HG02943 (cell line): ENCODE results near the gene SNAP25.

Experiments used
- ATAC-seq: cut with Tn5 transposase; IDR thresholded peaks from one replicate; pipeline ENCODE4 v1.9.1; 2021; ENCODE audit warnings: mild to moderate bottlenecking, low read depth, moderate library complexity; ENCODE audit not compliant: unreplicated experiment

The SNAP25 gene

DNA sequence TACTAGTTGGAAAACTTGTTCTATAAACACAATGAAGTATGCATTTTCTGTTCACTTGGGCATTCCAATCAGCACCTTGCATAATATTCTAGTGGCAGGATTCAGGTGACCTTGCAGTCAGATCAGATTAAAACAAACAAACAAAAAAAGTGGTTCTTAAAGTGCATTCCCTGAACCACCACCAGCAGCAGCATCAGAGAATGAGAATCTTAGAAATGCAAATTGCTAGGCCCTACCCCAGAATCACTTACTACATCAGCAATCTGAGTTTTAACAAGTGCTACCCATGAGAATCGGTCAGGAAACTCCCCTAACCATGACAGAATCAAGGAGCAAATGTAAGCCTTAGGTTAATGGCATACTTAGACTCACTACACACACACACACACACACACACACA is 41.7 kb downstream of the SNAP25 start:
- ATAC-seq, result no peak

GRCh38 chr20:10261702-10262101 is 43.1 kb downstream of the SNAP25 start:
- no peak for ATAC-seq

DNA sequence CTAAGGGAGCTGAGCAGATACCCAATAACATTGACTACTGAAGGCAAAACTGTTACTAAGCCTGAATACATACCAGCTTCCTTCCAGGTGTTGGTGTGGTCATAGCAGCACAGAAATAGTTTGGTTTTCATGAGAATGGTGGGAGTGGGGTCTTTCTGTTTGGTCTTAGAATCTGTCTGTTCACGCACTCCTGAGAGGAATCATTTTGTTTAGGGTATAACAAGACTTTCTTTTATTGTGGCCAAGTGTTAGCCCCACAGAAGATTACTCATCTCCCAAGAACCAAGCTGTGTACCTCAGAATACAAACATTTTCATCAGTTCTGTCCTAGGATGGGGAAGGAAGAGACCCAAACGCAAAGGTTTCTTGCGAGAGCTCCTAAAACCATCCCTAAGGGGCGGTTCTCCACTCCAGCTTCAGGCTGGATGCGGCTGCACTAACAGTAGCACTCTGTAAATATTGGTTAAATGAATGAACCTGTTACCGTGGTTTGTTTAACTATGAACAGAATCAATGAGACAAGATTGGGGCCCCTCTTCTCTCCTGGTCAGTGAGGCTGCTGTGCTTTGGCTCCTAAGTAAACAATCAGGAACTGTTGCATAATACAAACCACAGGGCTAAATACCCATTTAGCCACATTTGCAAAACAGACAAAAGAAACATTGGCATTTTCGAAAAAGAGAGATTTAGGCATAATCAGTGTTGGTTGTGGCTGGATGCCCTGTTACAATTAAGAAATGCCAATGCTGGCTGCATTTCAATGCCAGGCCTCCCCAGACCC is 44.9 kb downstream of the SNAP25 start:
- no peak for ATAC-seq

GRCh38 chr20:10264166-10264558 is 45.5 kb downstream of the SNAP25 start:
- no peak for ATAC-seq

- no peak for ATAC-seq
Measured at GRCh38 chr20:10268636-10269035, 50.0 kb downstream of the SNAP25 start.

GRCh38 chr20:10270630-10271029 is 52.0 kb downstream of the SNAP25 start:
- ATAC-seq, result no peak

DNA sequence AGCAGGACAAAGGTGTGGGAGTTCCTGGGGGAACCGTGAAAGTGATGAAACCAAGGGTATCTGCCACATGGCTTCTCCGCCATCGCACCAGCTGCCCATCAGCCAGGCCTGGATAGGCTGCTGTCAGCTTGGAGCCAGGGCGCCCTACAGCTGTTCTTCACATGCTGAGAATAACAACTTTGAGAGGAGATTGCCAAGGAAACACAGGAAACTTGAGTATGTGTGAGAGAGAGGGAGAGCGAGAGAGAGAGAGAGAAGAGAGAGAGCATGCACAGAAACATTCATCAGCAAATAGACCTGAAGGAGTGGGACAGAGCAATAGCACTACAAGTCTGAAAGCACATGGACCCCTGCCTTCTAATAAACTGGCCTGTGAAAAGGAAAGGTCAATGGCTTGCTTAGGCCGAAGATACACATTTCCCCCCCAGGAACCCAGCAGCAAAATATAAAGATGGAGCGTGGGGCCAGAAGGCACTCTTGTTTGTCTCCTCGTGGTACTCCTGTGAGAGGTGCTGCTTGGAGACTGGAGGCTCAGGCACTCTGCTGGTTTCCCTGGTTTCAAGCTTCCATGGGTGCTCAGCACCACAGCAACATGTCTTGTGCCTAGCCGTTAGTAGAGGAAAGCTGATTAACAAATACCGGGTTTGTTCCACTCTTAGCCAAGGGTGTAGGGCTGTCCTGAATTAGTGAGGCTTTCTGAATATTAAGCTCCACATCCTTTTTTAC is 53.0 kb downstream of the SNAP25 start:
- no peak for ATAC-seq

DNA sequence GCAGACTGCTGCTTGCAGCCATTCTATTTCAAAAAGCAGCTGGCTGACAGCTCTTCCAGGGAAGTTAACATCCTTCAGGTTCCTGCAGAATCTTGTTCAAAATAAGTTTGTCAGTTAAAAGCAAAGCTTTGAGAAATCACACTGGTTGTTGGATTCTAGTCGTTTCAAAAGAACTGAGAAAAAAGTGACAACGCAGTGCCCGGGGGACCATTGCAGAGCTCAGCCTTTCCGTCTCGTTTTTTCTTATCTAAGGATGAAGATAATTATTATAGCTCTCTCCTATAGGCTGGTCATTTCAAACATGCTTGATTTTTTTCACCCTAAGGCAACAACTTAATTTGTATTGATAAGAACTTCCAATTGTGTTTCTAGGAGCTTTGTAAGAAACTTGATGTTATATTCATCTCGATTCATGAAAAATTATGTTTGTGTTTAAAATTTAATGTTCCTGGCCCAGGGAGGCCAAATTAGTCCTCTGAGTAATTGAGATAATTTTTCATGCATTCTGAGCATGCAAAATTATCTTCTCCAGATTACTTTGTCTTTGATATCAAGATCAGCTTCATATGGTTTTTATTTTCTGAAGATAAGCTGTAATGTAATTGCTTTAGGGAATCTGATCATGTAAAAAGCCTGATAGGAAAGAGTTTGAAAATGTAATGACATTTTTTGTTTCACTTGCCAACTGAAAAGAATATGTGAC is 58.4 kb downstream of the SNAP25 start:
- ATAC-seq, result no peak

GRCh38 chr20:10277616-10278015 is 59.0 kb downstream of the SNAP25 start:
- ATAC-seq, result no peak

GRCh38 chr20:10278412-10278811 is 59.8 kb downstream of the SNAP25 start:
- no peak for ATAC-seq

DNA sequence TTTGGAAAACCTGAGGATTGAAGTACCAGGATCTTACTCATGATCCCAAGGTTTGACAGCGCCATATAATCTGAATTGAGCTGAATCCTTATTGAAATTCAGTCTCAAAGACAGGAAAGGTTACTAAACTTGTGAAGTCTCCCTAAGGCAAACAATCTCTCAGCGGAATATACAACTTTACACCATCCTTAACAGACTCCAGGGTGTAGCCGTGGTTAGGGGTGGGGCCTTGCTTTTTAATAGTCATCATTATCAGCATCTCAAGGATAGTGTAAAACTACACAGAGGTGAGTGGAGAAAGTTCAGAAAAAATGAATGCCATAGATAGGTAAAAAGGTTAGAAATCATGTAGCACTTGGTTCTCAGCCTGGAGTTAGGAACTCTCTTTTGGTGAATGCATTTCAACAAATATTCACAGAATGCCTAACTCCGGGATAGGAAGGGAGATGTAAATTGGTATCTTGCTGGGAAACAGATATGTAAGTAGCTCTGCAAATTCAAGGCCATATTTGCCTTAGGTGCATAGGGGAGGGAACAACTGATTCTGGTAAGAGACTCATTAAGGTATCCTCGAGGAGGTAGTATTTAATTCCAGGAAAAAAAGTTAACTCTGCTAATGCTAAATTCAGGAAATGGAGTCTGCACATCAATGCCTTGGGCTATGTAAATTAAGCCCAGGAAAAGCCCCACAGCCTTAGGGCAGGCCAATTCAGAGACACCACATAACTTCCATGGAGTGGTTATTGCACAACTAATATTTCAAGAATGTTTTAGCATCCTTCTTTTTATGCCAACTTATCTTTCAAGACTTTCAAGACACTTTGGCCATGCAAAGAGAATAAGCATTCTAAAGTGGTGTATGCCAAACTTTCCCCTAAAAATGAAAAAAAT is 61.6 kb downstream of the SNAP25 start:
- ATAC-seq, result no peak

GRCh38 chr20:10281911-10282310 is 63.3 kb downstream of the SNAP25 start:
- ATAC-seq, result no peak

- ATAC-seq, result no peak
Measured at GRCh38 chr20:10282979-10283456, 64.4 kb downstream of the SNAP25 start.

- ATAC-seq, result no peak
Measured at GRCh38 chr20:10286356-10286755, 67.7 kb downstream of the SNAP25 start.

- no peak for ATAC-seq
Measured at GRCh38 chr20:10288421-10288820, 69.8 kb downstream of the SNAP25 start.

DNA sequence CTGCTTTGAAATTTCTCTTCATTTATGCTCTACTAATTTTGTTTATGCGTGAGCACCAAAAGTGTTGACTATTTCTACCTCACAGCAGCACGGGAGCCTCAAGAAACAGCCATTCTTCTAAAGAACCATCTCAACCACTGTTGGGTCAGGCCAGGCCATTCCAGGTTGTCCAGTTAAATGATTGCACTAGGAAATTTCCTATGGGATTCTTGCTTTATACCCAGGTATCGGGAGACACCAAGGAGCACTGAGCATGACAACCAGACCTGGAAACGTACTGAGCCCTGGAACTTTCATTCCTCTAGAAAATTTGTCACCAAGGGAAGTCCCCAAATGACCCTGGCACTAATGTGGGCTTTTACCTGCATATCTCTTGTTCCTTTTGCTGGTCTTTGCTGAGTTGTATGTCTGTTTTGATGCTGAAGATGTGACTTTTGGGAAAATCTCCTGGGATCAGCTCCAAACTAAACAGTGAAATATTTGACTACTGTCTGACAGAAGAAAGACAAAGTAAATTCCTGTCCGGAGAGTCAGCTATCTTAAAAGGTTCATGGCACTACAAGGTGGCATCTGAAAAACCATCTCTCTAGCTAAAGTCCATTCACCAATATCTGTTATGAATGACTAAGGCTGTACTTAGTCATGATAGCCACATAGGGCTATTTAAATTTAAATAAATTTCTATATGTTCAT is 70.5 kb downstream of the SNAP25 start:
- no peak for ATAC-seq

DNA sequence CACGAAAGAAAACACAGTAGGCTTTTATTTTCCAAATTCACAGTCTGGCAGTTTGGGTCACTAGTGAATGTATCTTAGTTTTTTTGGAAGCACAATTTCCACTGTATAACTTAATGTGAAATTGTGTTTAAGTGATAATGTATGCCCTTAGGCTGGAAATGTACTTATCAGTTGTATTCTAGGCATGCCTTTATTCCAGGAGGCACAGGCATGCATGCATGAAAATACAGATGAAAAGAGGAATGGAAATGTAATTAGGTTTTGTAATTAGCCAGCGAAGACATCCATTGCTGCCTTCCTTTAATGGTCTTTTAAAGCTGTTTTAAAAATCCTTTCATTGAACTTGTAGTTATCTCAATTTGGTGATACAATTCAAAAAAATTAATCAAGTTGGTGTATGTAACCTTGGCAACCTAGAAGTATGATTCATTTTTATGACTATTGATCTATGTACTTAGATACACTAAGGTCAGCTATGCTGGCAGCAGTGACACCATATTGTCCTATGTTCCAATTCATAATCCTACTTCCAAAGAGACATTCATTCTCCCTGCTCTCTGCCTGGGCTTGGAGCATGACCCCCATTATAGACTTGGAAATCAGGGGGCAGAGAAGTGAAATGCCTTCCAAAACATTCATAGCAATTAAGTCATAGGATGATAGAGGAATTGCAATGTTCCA is 73.1 kb downstream of the SNAP25 start:
- ATAC-seq, result no peak

- ATAC-seq, result no peak
Measured at GRCh38 chr20:10297223-10297622, 78.6 kb downstream of the SNAP25 start.

GRCh38 chr20:10297684-10298240 is 79.1 kb downstream of the SNAP25 start:
- ATAC-seq, result no peak
